ENCODE measurements around the gene APEX2.

Gene APEX2

GRCh38 chrX:55011294-55011693, 11.1 kb downstream of the APEX2 start:
- TF ChIP-seq CTCF (IDR thresholded peaks at IDR 0.05; ENCODE audit: low read depth, low read length): peak; percentile 38
- no peak overlapping the region for H3K4me3 ChIP-seq (ENCODE audit: low read depth, low read length)
- in situ Hi-C loops (cut with HindIII; ENCODE audit: low sequenced_read_pairs): no loop called here
- DNase-seq (ENCODE audit: low read depth, low spot score): no peak

GRCh38 chrX:55014897-55015299, 14.7 kb downstream of the APEX2 start:
- no peak overlapping the region for H3K4me3 ChIP-seq (ENCODE audit: low read depth, low read length)
- no peak for DNase-seq (ENCODE audit: low read depth, low spot score)
- in situ Hi-C loops (cut with HindIII; ENCODE audit: low sequenced_read_pairs): no loop called here
- no peak for TF ChIP-seq CTCF (IDR thresholded peaks at IDR 0.05; ENCODE audit: low read depth, low read length)

GRCh38 chrX:55026143-55026542, 26.0 kb downstream of the APEX2 start:
- DNase-seq (ENCODE audit: low read depth, low spot score): no peak
- in situ Hi-C loops (cut with HindIII; ENCODE audit: low sequenced_read_pairs): no loop called here
- TF ChIP-seq CTCF (IDR thresholded peaks at IDR 0.05; ENCODE audit: low read depth, low read length): no peak
- no peak overlapping the region for H3K4me3 ChIP-seq (ENCODE audit: low read depth, low read length)

GRCh38 chrX:55026840-55027239, 26.7 kb downstream of the APEX2 start:
- TF ChIP-seq CTCF (IDR thresholded peaks at IDR 0.05; ENCODE audit: low read depth, low read length): no peak
- no peak overlapping the region for H3K4me3 ChIP-seq (ENCODE audit: low read depth, low read length)
- in situ Hi-C loops (cut with HindIII; ENCODE audit: low sequenced_read_pairs): no loop called here
- DNase-seq (ENCODE audit: low read depth, low spot score): no peak

GRCh38 chrX:55028040-55028439, 27.9 kb downstream of the APEX2 start:
- no peak overlapping the region for H3K4me3 ChIP-seq (ENCODE audit: low read depth, low read length)
- no peak for DNase-seq (ENCODE audit: low read depth, low spot score)
- no peak for TF ChIP-seq CTCF (IDR thresholded peaks at IDR 0.05; ENCODE audit: low read depth, low read length)
- in situ Hi-C loops (cut with HindIII; ENCODE audit: low sequenced_read_pairs): no loop called here

GRCh38 chrX:55028611-55029010, 28.4 kb downstream of the APEX2 start:
- TF ChIP-seq CTCF (IDR thresholded peaks at IDR 0.05; ENCODE audit: low read depth, low read length): no peak
- no peak overlapping the region for H3K4me3 ChIP-seq (ENCODE audit: low read depth, low read length)
- no peak for DNase-seq (ENCODE audit: low read depth, low spot score)
- in situ Hi-C loops (cut with HindIII; ENCODE audit: low sequenced_read_pairs): no loop called here

GRCh38 chrX:55029291-55029690, 29.1 kb downstream of the APEX2 start:
- in situ Hi-C loops (cut with HindIII; ENCODE audit: low sequenced_read_pairs): no loop called here

More at GRCh38 chrX:55029291-55029690, 29.1 kb downstream of the APEX2 start:
- no peak for DNase-seq (ENCODE audit: low read depth, low spot score)
- TF ChIP-seq CTCF (IDR thresholded peaks at IDR 0.05; ENCODE audit: low read depth, low read length): no peak
- H3K4me3 ChIP-seq (ENCODE audit: low read depth, low read length): no peak overlapping the region

Data from astrocyte of the spinal cord (primary cell).